HepG2 (cell line): ENCODE data around the gene RNF213. TPM values are rescaled to one million over a fixed set of nuclear protein-coding genes. Genes with fewer than 3 reads are reported as not detected.

ENCODE experiments used
- ATAC-seq: fragments of 200-7000 bp; cut with Tn5 transposase; 3 replicates; pipeline ENCODE4 v1.9.1; 2020; ENCODE audit warnings: mild to moderate bottlenecking, moderate library complexity
- BruUV-seq: library from RNA; stranded (reverse); fragments of 400-500 nt; replicated peaks from 2 replicates; lab custom pipeline; 2021; lab: Mats Ljungman, UMichigan
- CTCF ChIA-PET: fragments of 300-600 bp; formaldehyde crosslinking; extraction: SDS; loops from one replicate; lab custom pipeline; 2021; ENCODE audit warnings: low total read pairs, inconsistent platforms, low intra/inter-chr PET ratio; lab: Yijun Ruan, JAX
- POLR2A ChIA-PET: fragments of 350-600 bp; sonication (Branson Sonifier 250); formaldehyde crosslinking; loops from one replicate; lab custom pipeline; 2020; ENCODE audit warnings: antibody characterized with exemption, inconsistent platforms; lab: Yijun Ruan, JAX
- DNase-seq: peaks from one replicate; pipeline ENCODE4 v3.0.0-alpha.2; 2015; ENCODE audit warnings: low spot score
- FAIRE-seq: peaks from 3 replicates; lab custom pipeline; 2011; peaks lifted over from hg19 to GRCh38; lab: Jason Lieb, UNC
- H2AFZ ChIP-seq: one replicate; pipeline ENCODE4 v1.6.1; 2011; ENCODE audit warnings: low read length, inconsistent platforms
- H3K27ac ChIP-seq: fragments of 300-600 bp; 3 replicates; pipeline ENCODE4 v1.8.0; 2011; ENCODE audit warnings: mixed run types, mild to moderate bottlenecking, mixed read lengths, low read length, inconsistent platforms; ENCODE audit not compliant: insufficient read depth; ENCODE audit errors: extremely low read length
- H3K27me3 ChIP-seq, 2 experiments: fragments of 200-600 bp in 1 of 2; 2 replicates in 1 of 2; 3 replicates in 1 of 2; pipeline versions ENCODE4 v1.6.0 to v1.8.0; 2011; ENCODE audit warnings: low read length in 2 of 2, mild to moderate bottlenecking in 2 of 2, moderate library complexity in 2 of 2, inconsistent platforms in 1 of 2; ENCODE audit not compliant: insufficient read depth in 2 of 2, control insufficient read depth in 1 of 2
- H3K36me3 ChIP-seq, 2 experiments: fragments of 200-600 bp in 1 of 2; replicated peaks in 1 of 2; 2 replicates in 1 of 2; 3 replicates in 1 of 2; pipeline versions ENCODE4 v1.5.1 to v1.8.0; 2011; ENCODE audit warnings: low read length in 2 of 2, inconsistent platforms in 1 of 2; ENCODE audit not compliant: insufficient read depth in 2 of 2, control insufficient read depth in 1 of 2
- H3K4me1 ChIP-seq: 2 replicates; pipeline ENCODE4 v1.5.1; 2012; ENCODE audit warnings: low read length, inconsistent platforms; ENCODE audit not compliant: insufficient read depth
- H3K4me2 ChIP-seq: 2 replicates; pipeline ENCODE4 v1.6.0; 2011; ENCODE audit warnings: low read depth, low read length, inconsistent platforms
- H3K4me3 ChIP-seq, 3 experiments: fragments of 200-600 bp in 1 of 3; sonication (generic), shearing (Covaris generic) in 1 of 3; replicated peaks in 1 of 3; 2 replicates each; pipeline ENCODE4 v1.5.1; 2011 to 2016; ENCODE audit warnings: low read length in 3 of 3, inconsistent platforms in 2 of 3, low read depth in 2 of 3, mild to moderate bottlenecking in 2 of 3, control low read depth in 1 of 3, mixed read lengths in 1 of 3; ENCODE audit not compliant: insufficient read depth in 1 of 3
- H3K79me2 ChIP-seq: one replicate; pipeline ENCODE4 v1.6.1; 2011; ENCODE audit warnings: low read length, inconsistent platforms; ENCODE audit not compliant: insufficient read depth
- H3K9ac ChIP-seq: 2 replicates; pipeline ENCODE4 v1.6.0; 2011; ENCODE audit warnings: mild to moderate bottlenecking, low read depth, low read length, inconsistent platforms; ENCODE audit not compliant: insufficient read depth
- H3K9me3 ChIP-seq: 2 replicates; pipeline ENCODE4 v1.5.1; 2012; ENCODE audit warnings: mild to moderate bottlenecking, low read length
- H4K20me1 ChIP-seq: 2 replicates; pipeline ENCODE4 v1.6.0; 2011; ENCODE audit warnings: inconsistent platforms, mild to moderate bottlenecking, low read length, moderate library complexity; ENCODE audit not compliant: insufficient read depth
- ISX ChIP-seq: sonication (generic); formaldehyde crosslinking; conservative IDR thresholded peaks from 2 replicates; pipeline ENCODE4 v1.5.0; 2020; ENCODE audit warnings: missing genetic modification reagents
- PHF20 ChIP-seq: sonication (generic); formaldehyde crosslinking; IDR thresholded peaks from 2 replicates; pipeline ENCODE4 v1.5.0; 2020; ENCODE audit warnings: mild to moderate bottlenecking, missing genetic modification reagents
- SAP130 ChIP-seq: IDR thresholded peaks from 2 replicates; pipeline ENCODE4 v1.6.1; 2016; ENCODE audit warnings: low read depth
- SIX4 ChIP-seq: sonication (generic); formaldehyde crosslinking; IDR thresholded peaks from 2 replicates; pipeline ENCODE4 v1.4.0; 2020; ENCODE audit warnings: missing genetic modification reagents
- ZFX ChIP-seq: sonication (generic); formaldehyde crosslinking; IDR thresholded peaks from 2 replicates; pipeline ENCODE4 v1.4.0; 2020; ENCODE audit warnings: mild to moderate bottlenecking, low read depth, missing genetic modification reagents, moderate library complexity
- ZNF253 ChIP-seq: sonication (generic); formaldehyde crosslinking; IDR thresholded peaks from 2 replicates; pipeline ENCODE4 v1.8.0; 2022; ENCODE audit warnings: mild to moderate bottlenecking, missing genetic modification reagents, borderline replicate concordance
- ZNF292 ChIP-seq: sonication (generic); formaldehyde crosslinking; IDR thresholded peaks from 2 replicates; pipeline ENCODE4 v1.8.1; 2022; ENCODE audit warnings: mild to moderate bottlenecking, low read depth, missing genetic modification reagents, borderline replicate concordance
- ZSCAN30 ChIP-seq: sonication (generic); formaldehyde crosslinking; IDR thresholded peaks from 2 replicates; pipeline ENCODE4 v1.5.0; 2020; ENCODE audit warnings: mild to moderate bottlenecking, missing genetic modification reagents
- WGBS: methylation state at CpG from one replicate; pipeline ENCODE4 v1.1.6; 2017; ENCODE audit warnings: low lambda C conversion rate; 5-methylcytosine and 5-hydroxymethylcytosine counted together
- in situ Hi-C: cut with HindIII; loops from 2 replicates; pipeline ENCODE4 v1.10.0; 2017; ENCODE audit warnings: low pct_unique_long_range_greater_than_20kb; ENCODE audit not compliant: extremely low pct_ligation_motif_present
- intact Hi-C: fragments of 100-400 bp; cut with micrococcal nuclease; formaldehyde crosslinking; loops from one replicate; pipeline ENCODE4 v1.10.0; 2022; ENCODE audit not compliant: unreplicated experiment
- polyA plus RNA-seq, 8 experiments: library from polyadenylated mRNA; depleted of rRNA in 3 of 8; stranded (reverse) in 7 of 8; unstranded in 1 of 8; fragments of >200 nt; fragmentation: Illumina TruSeq in 4 of 8; extraction: Trizol in 4 of 8; gene quantifications; 2 replicates each; pipeline versions ENCODE4 v1.2.1 to v1.2.3, GENCODE V29; 2011 to 2016; ENCODE audit warnings: low read depth in 4 of 8, missing spikeins in 1 of 8, mixed read lengths in 1 of 8; ENCODE audit not compliant: insufficient read depth in 1 of 8
- total RNA-seq, 5 experiments: library from RNA; depleted of rRNA; stranded (reverse); fragments of >200 nt; fragmentation: Illumina TruSeq; extraction: Trizol; gene quantifications; 2 replicates each; pipeline ENCODE4 v1.2.3, GENCODE V29; 2016; ENCODE audit warnings: low read depth in 1 of 5
- TF ChIP-seq, protein P1 (sequence below): sonication (generic); formaldehyde crosslinking; IDR thresholded peaks from 2 replicates; pipeline ENCODE4 v1.4.0; 2020; ENCODE audit warnings: missing genetic modification reagents, borderline replicate concordance
- TF ChIP-seq, protein P2 (sequence below): sonication (generic); formaldehyde crosslinking; IDR thresholded peaks from 2 replicates; pipeline ENCODE4 v1.8.1; 2023; ENCODE audit warnings: missing genetic modification reagents, inconsistent platforms, borderline replicate concordance
- TF ChIP-seq, protein P3 (sequence below): sonication (generic); formaldehyde crosslinking; IDR thresholded peaks from 2 replicates; pipeline ENCODE4 v1.4.0; 2020; ENCODE audit warnings: mild to moderate bottlenecking, low read depth, missing genetic modification reagents

RNF213 gene
- total and polyA plus RNA-seq, 2 of the 13 experiments (the other 11 are each of a cell fraction or from before 2014, with no cell fraction given): 38.6 to 38.7 TPM

DNA sequence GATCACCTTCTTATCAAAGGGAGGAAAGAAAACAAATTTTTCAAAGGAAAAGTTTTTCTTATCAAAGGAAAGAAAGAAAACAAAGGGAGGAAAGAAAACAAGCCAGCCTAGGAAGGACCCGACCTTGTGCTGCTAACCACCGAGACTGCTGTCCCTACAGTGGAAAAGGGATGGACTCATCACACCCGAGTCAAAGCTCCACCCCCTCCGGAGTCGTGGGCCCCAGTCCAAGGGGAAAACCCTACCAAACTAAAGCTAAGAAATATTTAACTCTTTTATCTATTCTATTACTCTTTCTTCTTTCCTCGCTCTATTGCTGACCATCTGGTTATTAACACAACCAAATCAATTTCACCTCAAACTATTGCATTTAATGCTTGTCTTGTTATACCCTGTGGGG, 148.2 kb downstream of the RNF213 start:
- in situ Hi-C loops (no loop called here), intact Hi-C loops (no loop called here)
- no peak for TF ChIP-seq ZNF292 (CRISPR knock-in tag)
- no peak for TF ChIP-seq ZFX
- TF ChIP-seq SAP130: 0 out of 2 replicates have a peak, but pooled peaks have one; percentile 16
- H3K36me3 ChIP-seq: no peaks in the 10 kb centered on the region
- H3K9ac ChIP-seq: no peak overlapping the region
- FAIRE-seq (no peak), DNase-seq (no peak), ATAC-seq (no peak)
- H3K4me2 ChIP-seq: peak overlapping the region; percentile 34
- H3K27me3 ChIP-seq: peaks cover 0 to 2% of the 10 kb centered on the region in 2 experiments; a peak in 3 of 5 replicates
- H3K79me2 ChIP-seq: no peaks in the 10 kb centered on the region
- BruUV-seq: no TSS peak
- ChIA-PET CTCF (no interaction called here), POLR2A (no interaction called here)
- no peaks in the 10 kb centered on the region for H4K20me1 ChIP-seq
- H3K4me3 ChIP-seq: no peak overlapping the region
- no peak overlapping the region for H3K27ac ChIP-seq
- H2AFZ ChIP-seq: no peak overlapping the region
- peaks cover 20% of the 10 kb centered on the region; the same call in 1 of the 2 replicates for H3K4me1 ChIP-seq
- WGBS: 13% methylated on average over 6 of the region's 6 CpGs
- no peaks in the 10 kb centered on the region for H3K9me3 ChIP-seq

DNA sequence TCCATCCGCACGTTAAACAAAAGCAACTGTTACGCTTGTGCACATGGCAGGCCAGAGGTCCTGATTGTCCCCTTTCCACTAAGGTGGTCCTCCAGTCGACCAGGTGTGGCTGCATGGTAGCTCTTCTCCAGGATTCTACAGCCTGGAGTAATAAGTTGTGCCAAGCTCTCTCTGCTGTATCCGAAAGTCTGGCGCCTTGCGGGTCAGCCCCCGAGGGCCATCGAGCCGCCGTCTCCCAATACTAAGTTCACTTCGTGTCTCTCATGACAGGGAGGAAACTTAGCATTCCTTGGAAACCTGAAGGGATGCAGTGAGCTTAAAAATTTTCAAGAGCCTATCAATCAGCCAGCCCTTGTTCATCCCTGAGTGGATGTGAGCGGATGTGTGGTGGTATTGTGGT, 149.0 kb downstream of the RNF213 start:
- FAIRE-seq: no peak
- BruUV-seq: no TSS peak
- in situ Hi-C loops: no loop called here
- Histone ChIP-seq H3K36me3 (no peaks in the 10 kb centered on the region), H3K27ac (no peak overlapping the region), H3K9ac (no peak overlapping the region), H3K4me3 (no peak overlapping the region), H3K4me1 (peaks cover 25% of the 10 kb centered on the region; the same call in 1 of the 2 replicates), H2AFZ (no peak overlapping the region), H3K27me3 (peaks cover 0 to 2% of the 10 kb centered on the region in 2 experiments; a peak in 3 of 5 replicates), H4K20me1 (no peaks in the 10 kb centered on the region), H3K9me3 (no peaks in the 10 kb centered on the region), H3K4me2 (no peak overlapping the region), H3K79me2 (no peaks in the 10 kb centered on the region)
- no peak for DNase-seq
- ATAC-seq: no peak
- 86% methylated on average over 13 of the region's 13 CpGs for WGBS
- ChIA-PET POLR2A (interaction anchor here (0.6 kb wide), 1 partner anchor 256 kb away, joined by 4 read pairs; no protein-coding TSS in a partner anchor), CTCF (no interaction called here)
- TF ChIP-seq ZNF253 (no peak), ZSCAN30 (CRISPR knock-in tag) (no peak), PHF20 (CRISPR knock-in tag) (no peak), SIX4 (no peak), ISX (CRISPR knock-in tag) (no peak)
- TF ChIP-seq, protein P1, sequence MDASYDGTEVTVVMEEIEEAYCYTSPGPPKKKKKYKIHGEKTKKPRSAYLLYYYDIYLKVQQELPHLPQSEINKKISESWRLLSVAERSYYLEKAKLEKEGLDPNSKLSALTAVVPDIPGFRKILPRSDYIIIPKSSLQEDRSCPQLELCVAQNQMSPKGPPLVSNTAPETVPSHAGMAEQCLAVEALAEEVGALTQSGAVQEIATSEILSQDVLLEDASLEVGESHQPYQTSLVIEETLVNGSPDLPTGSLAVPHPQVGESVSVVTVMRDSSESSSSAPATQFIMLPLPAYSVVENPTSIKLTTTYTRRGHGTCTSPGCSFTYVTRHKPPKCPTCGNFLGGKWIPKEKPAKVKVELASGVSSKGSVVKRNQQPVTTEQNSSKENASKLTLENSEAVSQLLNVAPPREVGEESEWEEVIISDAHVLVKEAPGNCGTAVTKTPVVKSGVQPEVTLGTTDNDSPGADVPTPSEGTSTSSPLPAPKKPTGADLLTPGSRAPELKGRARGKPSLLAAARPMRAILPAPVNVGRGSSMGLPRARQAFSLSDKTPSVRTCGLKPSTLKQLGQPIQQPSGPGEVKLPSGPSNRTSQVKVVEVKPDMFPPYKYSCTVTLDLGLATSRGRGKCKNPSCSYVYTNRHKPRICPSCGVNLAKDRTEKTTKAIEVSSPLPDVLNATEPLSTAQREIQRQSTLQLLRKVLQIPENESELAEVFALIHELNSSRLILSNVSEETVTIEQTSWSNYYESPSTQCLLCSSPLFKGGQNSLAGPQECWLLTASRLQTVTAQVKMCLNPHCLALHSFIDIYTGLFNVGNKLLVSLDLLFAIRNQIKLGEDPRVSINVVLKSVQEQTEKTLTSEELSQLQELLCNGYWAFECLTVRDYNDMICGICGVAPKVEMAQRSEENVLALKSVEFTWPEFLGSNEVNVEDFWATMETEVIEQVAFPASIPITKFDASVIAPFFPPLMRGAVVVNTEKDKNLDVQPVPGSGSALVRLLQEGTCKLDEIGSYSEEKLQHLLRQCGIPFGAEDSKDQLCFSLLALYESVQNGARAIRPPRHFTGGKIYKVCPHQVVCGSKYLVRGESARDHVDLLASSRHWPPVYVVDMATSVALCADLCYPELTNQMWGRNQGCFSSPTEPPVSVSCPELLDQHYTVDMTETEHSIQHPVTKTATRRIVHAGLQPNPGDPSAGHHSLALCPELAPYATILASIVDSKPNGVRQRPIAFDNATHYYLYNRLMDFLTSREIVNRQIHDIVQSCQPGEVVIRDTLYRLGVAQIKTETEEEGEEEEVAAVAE (CRISPR knock-in tag): no peak
- TF ChIP-seq, protein P2, sequence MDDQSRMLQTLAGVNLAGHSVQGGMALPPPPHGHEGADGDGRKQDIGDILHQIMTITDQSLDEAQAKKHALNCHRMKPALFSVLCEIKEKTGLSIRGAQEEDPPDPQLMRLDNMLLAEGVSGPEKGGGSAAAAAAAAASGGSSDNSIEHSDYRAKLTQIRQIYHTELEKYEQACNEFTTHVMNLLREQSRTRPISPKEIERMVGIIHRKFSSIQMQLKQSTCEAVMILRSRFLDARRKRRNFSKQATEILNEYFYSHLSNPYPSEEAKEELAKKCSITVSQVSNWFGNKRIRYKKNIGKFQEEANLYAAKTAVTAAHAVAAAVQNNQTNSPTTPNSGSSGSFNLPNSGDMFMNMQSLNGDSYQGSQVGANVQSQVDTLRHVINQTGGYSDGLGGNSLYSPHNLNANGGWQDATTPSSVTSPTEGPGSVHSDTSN (CRISPR knock-in tag): no peak
- TF ChIP-seq, protein P3, sequence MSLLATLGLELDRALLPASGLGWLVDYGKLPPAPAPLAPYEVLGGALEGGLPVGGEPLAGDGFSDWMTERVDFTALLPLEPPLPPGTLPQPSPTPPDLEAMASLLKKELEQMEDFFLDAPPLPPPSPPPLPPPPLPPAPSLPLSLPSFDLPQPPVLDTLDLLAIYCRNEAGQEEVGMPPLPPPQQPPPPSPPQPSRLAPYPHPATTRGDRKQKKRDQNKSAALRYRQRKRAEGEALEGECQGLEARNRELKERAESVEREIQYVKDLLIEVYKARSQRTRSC: no peak
- intact Hi-C loops: no loop called here
